GM23338 (cell line): ENCODE measurements around the gene CLN6. TPM values are rescaled to one million over a fixed set of nuclear protein-coding genes. Genes with fewer than 3 reads are reported as not detected.

Source experiments
- ATAC-seq: fragments of 200-7000 bp; cut with Tn5 transposase; 3 replicates; pipeline ENCODE4 v1.9.1; 2020
- DNase-seq: peaks from one replicate; pipeline ENCODE4 v3.0.0-alpha.2; 2015; ENCODE audit warnings: low spot score
- H2AFZ ChIP-seq: fragments of 200-600 bp; sonication (generic); 2 replicates; pipeline ENCODE4 v1.8.0; 2016; ENCODE audit warnings: antibody characterized with exemption, mild to moderate bottlenecking, moderate library complexity
- H3F3A ChIP-seq: fragments of 200-600 bp; sonication (generic); replicated peaks from 2 replicates; pipeline ENCODE4 v1.8.0; 2017; ENCODE audit warnings: antibody characterized with exemption, mixed run types, low read depth
- H3K27ac ChIP-seq: fragments of 200-600 bp; sonication (generic); 2 replicates; pipeline ENCODE4 v1.6.1; 2016; ENCODE audit warnings: low read depth
- H3K27me3 ChIP-seq: fragments of 200-600 bp; sonication (generic); 2 replicates; pipeline ENCODE4 v1.8.0; 2016; ENCODE audit warnings: mild to moderate bottlenecking, mixed run types, moderate library complexity; ENCODE audit not compliant: insufficient read depth
- H3K36me3 ChIP-seq: fragments of 200-600 bp; sonication (generic); 2 replicates; pipeline ENCODE4 v1.8.0; 2016; ENCODE audit warnings: mild to moderate bottlenecking; ENCODE audit not compliant: insufficient read depth
- H3K4me1 ChIP-seq: fragments of 200-600 bp; sonication (generic); 2 replicates; pipeline ENCODE4 v1.8.0; 2016; ENCODE audit warnings: mild to moderate bottlenecking, moderate library complexity; ENCODE audit not compliant: insufficient read depth
- H3K4me2 ChIP-seq: fragments of 200-600 bp; sonication (generic); 2 replicates; pipeline ENCODE4 v1.7.1; 2017; ENCODE audit warnings: mixed run types
- H3K4me3 ChIP-seq: fragments of 200-600 bp; sonication (generic); 2 replicates; pipeline ENCODE4 v1.6.1; 2016; ENCODE audit warnings: mixed run types
- H3K79me2 ChIP-seq: fragments of 200-600 bp; sonication (generic); replicated peaks from 2 replicates; pipeline ENCODE4 v1.8.0; 2017; ENCODE audit warnings: mild to moderate bottlenecking; ENCODE audit not compliant: insufficient read depth
- H3K9me2 ChIP-seq: fragments of 200-600 bp; sonication (generic); 2 replicates; pipeline ENCODE4 v1.8.0; 2017; ENCODE audit not compliant: insufficient read depth
- H4K20me1 ChIP-seq: fragments of 200-600 bp; sonication (generic); replicated peaks from 2 replicates; pipeline ENCODE4 v1.8.0; 2017; ENCODE audit warnings: mild to moderate bottlenecking; ENCODE audit not compliant: insufficient read depth
- H3K27ac Mint-ChIP-seq: 2 replicates; pipeline ENCODE4 v1.8.0; 2020; ENCODE audit warnings: inconsistent platforms, mild to moderate bottlenecking, moderate library complexity, mixed read lengths
- H3K27me3 Mint-ChIP-seq: 3 replicates; pipeline ENCODE4 v1.8.0; 2022; ENCODE audit warnings: low read depth, mild to moderate bottlenecking, moderate library complexity, mixed read lengths, inconsistent platforms; ENCODE audit not compliant: insufficient read depth, poor library complexity
- H3K36me3 Mint-ChIP-seq: 3 replicates; pipeline ENCODE4 v1.8.0; 2021; ENCODE audit warnings: low read depth, mild to moderate bottlenecking, inconsistent platforms, moderate library complexity, mixed read lengths
- H3K4me1 Mint-ChIP-seq: 3 replicates; pipeline ENCODE4 v1.8.0; 2020; ENCODE audit warnings: mild to moderate bottlenecking, inconsistent platforms, mixed read lengths
- H3K4me3 Mint-ChIP-seq: 3 replicates; pipeline ENCODE4 v1.8.0; 2021; ENCODE audit warnings: moderate library complexity, mild to moderate bottlenecking, inconsistent platforms, mixed read lengths
- H3K9me3 Mint-ChIP-seq: 3 replicates; pipeline ENCODE4 v1.8.0; 2020; ENCODE audit warnings: moderate library complexity, mild to moderate bottlenecking, inconsistent platforms, mixed read lengths
- CREB1 ChIP-seq: fragments of 250-450 bp; sonication (Bioruptor Pico); IDR thresholded peaks from 2 replicates; pipeline ENCODE4 v1.5.0; 2020; ENCODE audit warnings: low read depth, mild to moderate bottlenecking, moderate library complexity
- EZH2 ChIP-seq: fragments of 200-600 bp; sonication (generic); IDR thresholded peaks from one replicate; pipeline ENCODE4 v1.8.0; 2017; ENCODE audit warnings: antibody characterized with exemption, mild to moderate bottlenecking, low read depth; ENCODE audit not compliant: unreplicated experiment
- JUNB ChIP-seq: IDR thresholded peaks from one replicate; pipeline ENCODE4 v1.6.1; 2016; ENCODE audit warnings: antibody characterized with exemption; ENCODE audit not compliant: unreplicated experiment
- NANOG ChIP-seq: IDR thresholded peaks from 2 replicates; pipeline ENCODE4 v1.6.1; 2016; ENCODE audit warnings: antibody characterized with exemption, borderline replicate concordance
- POLR2AphosphoS5 ChIP-seq: IDR thresholded peaks from 2 replicates; pipeline ENCODE4 v1.6.1; 2016; ENCODE audit warnings: antibody characterized with exemption, low read depth
- STAT1 ChIP-seq: IDR thresholded peaks from one replicate; pipeline ENCODE4 v1.6.1; 2016; ENCODE audit warnings: antibody characterized with exemption; ENCODE audit not compliant: unreplicated experiment
- ZNF114 ChIP-seq: fragments of 250-450 bp; sonication (Bioruptor Pico); IDR thresholded peaks from 2 replicates; pipeline ENCODE4 v1.5.0; 2020; ENCODE audit warnings: mild to moderate bottlenecking, moderate library complexity
- ZNF331 ChIP-seq: fragments of 250-450 bp; sonication (Bioruptor Pico); IDR thresholded peaks from 2 replicates; pipeline ENCODE4 v1.5.0; 2020; ENCODE audit warnings: low read depth, mild to moderate bottlenecking, moderate library complexity
- polyA plus RNA-seq: library from polyadenylated mRNA; unstranded; fragments of >200 nt; fragmentation: Nextera tagmentation; extraction: Ambion mirVana; gene quantifications from 2 replicates; pipeline ENCODE4 v1.2.1, GENCODE V29; 2016
- total RNA-seq: library from RNA; depleted of rRNA; stranded (reverse); fragments of >200 nt; shearing (Covaris generic); gene quantifications from 2 replicates; pipeline ENCODE4 v1.2.3, GENCODE V29; 2014
- TF ChIP-seq, protein P1 (sequence below): IDR thresholded peaks from 2 replicates; pipeline ENCODE4 v1.6.1; 2016; ENCODE audit warnings: antibody characterized with exemption
- TF ChIP-seq, protein P2 (sequence below): IDR thresholded peaks from one replicate; pipeline ENCODE4 v1.6.1; 2018; ENCODE audit warnings: antibody characterized with exemption; ENCODE audit not compliant: unreplicated experiment
- TF ChIP-seq, protein P3 (sequence below), 2 experiments: fragments of 200-600 bp in 1 of 2; sonication (generic) in 1 of 2; conservative IDR thresholded peaks; 2 replicates each; pipeline versions ENCODE4 v1.5.1 to v1.6.1; 2016 to 2017; ENCODE audit warnings: antibody characterized with exemption in 2 of 2, low read depth in 2 of 2, mild to moderate bottlenecking in 2 of 2, moderate library complexity in 1 of 2
- TF ChIP-seq, protein P4 (sequence below): fragments of 250-450 bp; sonication (Bioruptor Pico); IDR thresholded peaks from 2 replicates; pipeline ENCODE4 v1.5.0; 2020; ENCODE audit warnings: mild to moderate bottlenecking, moderate library complexity

The CLN6 gene
- total and polyA plus RNA-seq, 2 experiments from 2014 or later, result 20.7 to 69.5 TPM

DNA sequence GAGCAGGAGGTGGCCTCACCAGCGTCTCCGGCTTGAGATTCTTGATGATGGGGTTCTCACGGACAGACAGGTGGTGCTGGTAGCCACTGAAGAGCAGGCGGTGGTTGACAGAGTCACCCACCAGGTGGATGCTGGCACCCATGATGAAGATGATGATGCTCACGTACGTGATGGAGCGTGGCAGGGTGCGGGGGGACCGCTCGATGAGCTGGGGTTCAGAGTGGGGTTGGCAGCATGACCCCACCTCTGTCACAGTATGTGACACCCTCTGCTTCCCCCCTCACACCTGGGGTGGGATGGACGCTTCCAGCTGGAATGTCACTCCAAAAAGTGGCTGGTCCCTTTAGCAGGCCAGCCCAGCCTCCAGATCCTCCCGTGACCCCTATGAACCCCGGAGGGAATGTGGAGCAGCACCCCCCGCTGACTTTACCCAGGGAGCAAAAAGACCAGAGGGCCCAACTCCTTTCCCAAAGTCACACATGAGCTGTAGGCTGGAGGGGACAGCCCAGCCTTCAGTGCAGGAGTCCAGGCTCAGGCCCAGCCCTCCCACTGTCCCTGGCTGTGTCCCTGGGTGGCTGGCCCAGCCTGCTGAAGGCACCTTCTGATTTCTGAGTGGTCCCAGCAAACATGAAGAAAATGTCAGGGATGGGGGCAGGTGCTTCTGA is 17.7 kb downstream of the CLN6 start:
- Mint-ChIP-seq H3K27ac (no peak overlapping the region), H3K27me3 (peaks cover 23% of the 10 kb centered on the region), H3K4me1 (peaks cover 33% of the 10 kb centered on the region), H3K4me3 (no peak overlapping the region), H3K36me3 (peaks cover 17% of the 10 kb centered on the region), H3K9me3 (no peaks in the 10 kb centered on the region)
- Histone ChIP-seq H2AFZ (no peak overlapping the region), H3K4me2 (no peak overlapping the region), H3K79me2 (peaks cover 35% of the 10 kb centered on the region), H3K9me2 (no peaks in the 10 kb centered on the region), H3F3A (peaks cover 13% of the 10 kb centered on the region), H3K36me3 (no peaks in the 10 kb centered on the region), H3K4me3 (no peak overlapping the region), H3K27ac (no peak overlapping the region), H3K4me1 (peaks cover 9% of the 10 kb centered on the region; the same call in 1 of the 2 replicates), H4K20me1 (peaks cover 26% of the 10 kb centered on the region), H3K27me3 (no peaks in the 10 kb centered on the region)
- ATAC-seq, result no peak
- TF ChIP-seq, protein P1, sequence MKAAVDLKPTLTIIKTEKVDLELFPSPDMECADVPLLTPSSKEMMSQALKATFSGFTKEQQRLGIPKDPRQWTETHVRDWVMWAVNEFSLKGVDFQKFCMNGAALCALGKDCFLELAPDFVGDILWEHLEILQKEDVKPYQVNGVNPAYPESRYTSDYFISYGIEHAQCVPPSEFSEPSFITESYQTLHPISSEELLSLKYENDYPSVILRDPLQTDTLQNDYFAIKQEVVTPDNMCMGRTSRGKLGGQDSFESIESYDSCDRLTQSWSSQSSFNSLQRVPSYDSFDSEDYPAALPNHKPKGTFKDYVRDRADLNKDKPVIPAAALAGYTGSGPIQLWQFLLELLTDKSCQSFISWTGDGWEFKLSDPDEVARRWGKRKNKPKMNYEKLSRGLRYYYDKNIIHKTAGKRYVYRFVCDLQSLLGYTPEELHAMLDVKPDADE, result no peak
- TF ChIP-seq JUNB (no peak), NANOG (no peak), EZH2 (no peak), POLR2AphosphoS5 (no peak), STAT1 (no peak), ZNF114 (CRISPR knock-in tag) (no peak), CREB1 (CRISPR knock-in tag) (no peak), ZNF331 (no peak)
- TF ChIP-seq, protein P2, sequence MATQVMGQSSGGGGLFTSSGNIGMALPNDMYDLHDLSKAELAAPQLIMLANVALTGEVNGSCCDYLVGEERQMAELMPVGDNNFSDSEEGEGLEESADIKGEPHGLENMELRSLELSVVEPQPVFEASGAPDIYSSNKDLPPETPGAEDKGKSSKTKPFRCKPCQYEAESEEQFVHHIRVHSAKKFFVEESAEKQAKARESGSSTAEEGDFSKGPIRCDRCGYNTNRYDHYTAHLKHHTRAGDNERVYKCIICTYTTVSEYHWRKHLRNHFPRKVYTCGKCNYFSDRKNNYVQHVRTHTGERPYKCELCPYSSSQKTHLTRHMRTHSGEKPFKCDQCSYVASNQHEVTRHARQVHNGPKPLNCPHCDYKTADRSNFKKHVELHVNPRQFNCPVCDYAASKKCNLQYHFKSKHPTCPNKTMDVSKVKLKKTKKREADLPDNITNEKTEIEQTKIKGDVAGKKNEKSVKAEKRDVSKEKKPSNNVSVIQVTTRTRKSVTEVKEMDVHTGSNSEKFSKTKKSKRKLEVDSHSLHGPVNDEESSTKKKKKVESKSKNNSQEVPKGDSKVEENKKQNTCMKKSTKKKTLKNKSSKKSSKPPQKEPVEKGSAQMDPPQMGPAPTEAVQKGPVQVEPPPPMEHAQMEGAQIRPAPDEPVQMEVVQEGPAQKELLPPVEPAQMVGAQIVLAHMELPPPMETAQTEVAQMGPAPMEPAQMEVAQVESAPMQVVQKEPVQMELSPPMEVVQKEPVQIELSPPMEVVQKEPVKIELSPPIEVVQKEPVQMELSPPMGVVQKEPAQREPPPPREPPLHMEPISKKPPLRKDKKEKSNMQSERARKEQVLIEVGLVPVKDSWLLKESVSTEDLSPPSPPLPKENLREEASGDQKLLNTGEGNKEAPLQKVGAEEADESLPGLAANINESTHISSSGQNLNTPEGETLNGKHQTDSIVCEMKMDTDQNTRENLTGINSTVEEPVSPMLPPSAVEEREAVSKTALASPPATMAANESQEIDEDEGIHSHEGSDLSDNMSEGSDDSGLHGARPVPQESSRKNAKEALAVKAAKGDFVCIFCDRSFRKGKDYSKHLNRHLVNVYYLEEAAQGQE, result no peak
- TF ChIP-seq, protein P3, sequence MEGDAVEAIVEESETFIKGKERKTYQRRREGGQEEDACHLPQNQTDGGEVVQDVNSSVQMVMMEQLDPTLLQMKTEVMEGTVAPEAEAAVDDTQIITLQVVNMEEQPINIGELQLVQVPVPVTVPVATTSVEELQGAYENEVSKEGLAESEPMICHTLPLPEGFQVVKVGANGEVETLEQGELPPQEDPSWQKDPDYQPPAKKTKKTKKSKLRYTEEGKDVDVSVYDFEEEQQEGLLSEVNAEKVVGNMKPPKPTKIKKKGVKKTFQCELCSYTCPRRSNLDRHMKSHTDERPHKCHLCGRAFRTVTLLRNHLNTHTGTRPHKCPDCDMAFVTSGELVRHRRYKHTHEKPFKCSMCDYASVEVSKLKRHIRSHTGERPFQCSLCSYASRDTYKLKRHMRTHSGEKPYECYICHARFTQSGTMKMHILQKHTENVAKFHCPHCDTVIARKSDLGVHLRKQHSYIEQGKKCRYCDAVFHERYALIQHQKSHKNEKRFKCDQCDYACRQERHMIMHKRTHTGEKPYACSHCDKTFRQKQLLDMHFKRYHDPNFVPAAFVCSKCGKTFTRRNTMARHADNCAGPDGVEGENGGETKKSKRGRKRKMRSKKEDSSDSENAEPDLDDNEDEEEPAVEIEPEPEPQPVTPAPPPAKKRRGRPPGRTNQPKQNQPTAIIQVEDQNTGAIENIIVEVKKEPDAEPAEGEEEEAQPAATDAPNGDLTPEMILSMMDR (conservative IDR thresholded peaks at IDR 0.05; ENCODE audit: low read depth in 2 of 2), result no peak
- TF ChIP-seq, protein P4, sequence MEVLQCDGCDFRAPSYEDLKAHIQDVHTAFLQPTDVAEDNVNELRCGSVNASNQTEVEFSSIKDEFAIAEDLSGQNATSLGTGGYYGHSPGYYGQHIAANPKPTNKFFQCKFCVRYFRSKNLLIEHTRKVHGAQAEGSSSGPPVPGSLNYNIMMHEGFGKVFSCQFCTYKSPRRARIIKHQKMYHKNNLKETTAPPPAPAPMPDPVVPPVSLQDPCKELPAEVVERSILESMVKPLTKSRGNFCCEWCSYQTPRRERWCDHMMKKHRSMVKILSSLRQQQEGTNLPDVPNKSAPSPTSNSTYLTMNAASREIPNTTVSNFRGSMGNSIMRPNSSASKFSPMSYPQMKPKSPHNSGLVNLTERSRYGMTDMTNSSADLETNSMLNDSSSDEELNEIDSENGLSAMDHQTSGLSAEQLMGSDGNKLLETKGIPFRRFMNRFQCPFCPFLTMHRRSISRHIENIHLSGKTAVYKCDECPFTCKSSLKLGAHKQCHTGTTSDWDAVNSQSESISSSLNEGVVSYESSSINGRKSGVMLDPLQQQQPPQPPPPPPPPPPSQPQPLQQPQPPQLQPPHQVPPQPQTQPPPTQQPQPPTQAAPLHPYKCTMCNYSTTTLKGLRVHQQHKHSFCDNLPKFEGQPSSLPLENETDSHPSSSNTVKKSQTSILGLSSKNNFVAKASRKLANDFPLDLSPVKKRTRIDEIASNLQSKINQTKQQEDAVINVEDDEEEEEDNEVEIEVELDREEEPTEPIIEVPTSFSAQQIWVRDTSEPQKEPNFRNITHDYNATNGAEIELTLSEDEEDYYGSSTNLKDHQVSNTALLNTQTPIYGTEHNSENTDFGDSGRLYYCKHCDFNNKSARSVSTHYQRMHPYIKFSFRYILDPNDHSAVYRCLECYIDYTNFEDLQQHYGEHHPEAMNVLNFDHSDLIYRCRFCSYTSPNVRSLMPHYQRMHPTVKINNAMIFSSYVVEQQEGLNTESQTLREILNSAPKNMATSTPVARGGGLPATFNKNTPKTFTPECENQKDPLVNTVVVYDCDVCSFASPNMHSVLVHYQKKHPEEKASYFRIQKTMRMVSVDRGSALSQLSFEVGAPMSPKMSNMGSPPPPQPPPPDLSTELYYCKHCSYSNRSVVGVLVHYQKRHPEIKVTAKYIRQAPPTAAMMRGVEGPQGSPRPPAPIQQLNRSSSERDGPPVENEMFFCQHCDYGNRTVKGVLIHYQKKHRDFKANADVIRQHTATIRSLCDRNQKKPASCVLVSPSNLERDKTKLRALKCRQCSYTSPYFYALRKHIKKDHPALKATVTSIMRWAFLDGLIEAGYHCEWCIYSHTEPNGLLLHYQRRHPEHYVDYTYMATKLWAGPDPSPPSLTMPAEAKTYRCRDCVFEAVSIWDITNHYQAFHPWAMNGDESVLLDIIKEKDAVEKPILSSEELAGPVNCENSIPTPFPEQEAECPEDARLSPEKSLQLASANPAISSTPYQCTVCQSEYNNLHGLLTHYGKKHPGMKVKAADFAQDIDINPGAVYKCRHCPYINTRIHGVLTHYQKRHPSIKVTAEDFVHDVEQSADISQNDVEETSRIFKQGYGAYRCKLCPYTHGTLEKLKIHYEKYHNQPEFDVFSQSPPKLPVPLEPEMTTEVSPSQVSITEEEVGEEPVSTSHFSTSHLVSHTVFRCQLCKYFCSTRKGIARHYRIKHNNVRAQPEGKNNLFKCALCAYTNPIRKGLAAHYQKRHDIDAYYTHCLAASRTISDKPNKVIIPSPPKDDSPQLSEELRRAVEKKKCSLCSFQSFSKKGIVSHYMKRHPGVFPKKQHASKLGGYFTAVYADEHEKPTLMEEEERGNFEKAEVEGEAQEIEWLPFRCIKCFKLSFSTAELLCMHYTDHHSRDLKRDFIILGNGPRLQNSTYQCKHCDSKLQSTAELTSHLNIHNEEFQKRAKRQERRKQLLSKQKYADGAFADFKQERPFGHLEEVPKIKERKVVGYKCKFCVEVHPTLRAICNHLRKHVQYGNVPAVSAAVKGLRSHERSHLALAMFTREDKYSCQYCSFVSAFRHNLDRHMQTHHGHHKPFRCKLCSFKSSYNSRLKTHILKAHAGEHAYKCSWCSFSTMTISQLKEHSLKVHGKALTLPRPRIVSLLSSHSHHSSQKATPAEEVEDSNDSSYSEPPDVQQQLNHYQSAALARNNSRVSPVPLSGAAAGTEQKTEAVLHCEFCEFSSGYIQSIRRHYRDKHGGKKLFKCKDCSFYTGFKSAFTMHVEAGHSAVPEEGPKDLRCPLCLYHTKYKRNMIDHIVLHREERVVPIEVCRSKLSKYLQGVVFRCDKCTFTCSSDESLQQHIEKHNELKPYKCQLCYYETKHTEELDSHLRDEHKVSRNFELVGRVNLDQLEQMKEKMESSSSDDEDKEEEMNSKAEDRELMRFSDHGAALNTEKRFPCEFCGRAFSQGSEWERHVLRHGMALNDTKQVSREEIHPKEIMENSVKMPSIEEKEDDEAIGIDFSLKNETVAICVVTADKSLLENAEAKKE (CRISPR knock-in tag), result no peak
- no peak for DNase-seq
